ENCODE data around the gene SMIM24. TPM values are rescaled to one million over a fixed set of nuclear protein-coding genes. Genes with fewer than 3 reads are reported as not detected.

SMIM24 gene
- total and polyA plus RNA-seq, 9 of the 15 experiments (the other 6 are each of a cell fraction or from before 2014, with no cell fraction given): 0.45 to 12.3 (median 1.4) TPM; not detected in 1

DNA sequence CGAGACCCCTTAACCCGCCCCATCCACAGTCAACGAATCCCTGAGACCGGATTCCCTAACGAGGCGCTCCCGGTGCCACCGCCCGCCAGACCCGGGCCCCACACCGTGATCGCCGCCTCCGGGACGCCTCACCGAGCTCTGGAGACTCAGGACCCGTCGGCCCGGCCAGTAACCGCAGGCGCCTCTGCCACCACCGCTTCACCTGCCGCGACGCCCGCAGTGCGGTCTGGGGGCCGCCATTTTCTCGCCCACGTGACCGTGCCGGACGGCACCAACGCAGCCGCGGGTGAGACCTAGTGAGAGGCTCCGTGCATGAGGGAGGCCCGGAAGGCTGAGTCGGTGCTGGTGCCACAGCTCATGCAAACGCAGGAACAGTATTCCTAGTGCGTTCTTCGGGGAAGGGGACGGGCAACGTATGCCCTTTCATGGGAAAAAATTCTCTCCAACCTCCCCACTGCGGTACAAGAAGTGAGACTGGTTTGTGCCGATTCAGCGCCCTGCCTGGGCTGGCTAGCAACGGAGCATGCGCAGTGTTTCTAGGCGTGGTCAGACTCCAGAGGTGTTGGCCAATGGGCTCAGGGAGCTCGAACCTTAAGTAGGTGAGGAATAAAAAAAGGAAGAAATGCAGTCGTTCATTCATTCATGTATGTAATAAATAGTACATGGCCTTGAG is 20.2 kb upstream of the SMIM24 start, which contains the start of gene DOHH (continued):
- TF ChIP-seq MAFK (IDR thresholded peaks at IDR 0.05; ENCODE audit: low read length) (peak; percentile 80), ZBTB2 (IDR thresholded peaks at IDR 0.05) (peak; percentile 81), ZNF212 (CRISPR knock-in tag; IDR thresholded peaks at IDR 0.05) (no peak), NRF1 (conservative IDR thresholded peaks at IDR 0.05 in 1 of 2, IDR thresholded peaks at IDR 0.05 in 1 of 2) (peak; percentile 96 to 97), ETS1 (conservative IDR thresholded peaks at IDR 0.05; ENCODE audit: control insufficient read depth, low read depth, low read length) (peak; percentile 92), PCBP1 (IDR thresholded peaks at IDR 0.05; ENCODE audit: low read depth, low read length, poor library complexity, severe bottlenecking) (peak; percentile 38), SOX6 (IDR thresholded peaks at IDR 0.05) (0 out of 2 replicates have a peak, but pooled peaks have one; percentile 5), RREB1 (CRISPR knock-in tag; IDR thresholded peaks at IDR 0.05) (0 out of 2 replicates have a peak, but pooled peaks have one; percentile 32), KDM2B (CRISPR knock-in tag; IDR thresholded peaks at IDR 0.05) (no peak), SRF (CRISPR knock-in tag; IDR thresholded peaks at IDR 0.05) (0 out of 4 replicates have a peak, but pooled peaks of 1 of the 2 experiments have one; percentile 68)
- TF ChIP-seq, protein P1, sequence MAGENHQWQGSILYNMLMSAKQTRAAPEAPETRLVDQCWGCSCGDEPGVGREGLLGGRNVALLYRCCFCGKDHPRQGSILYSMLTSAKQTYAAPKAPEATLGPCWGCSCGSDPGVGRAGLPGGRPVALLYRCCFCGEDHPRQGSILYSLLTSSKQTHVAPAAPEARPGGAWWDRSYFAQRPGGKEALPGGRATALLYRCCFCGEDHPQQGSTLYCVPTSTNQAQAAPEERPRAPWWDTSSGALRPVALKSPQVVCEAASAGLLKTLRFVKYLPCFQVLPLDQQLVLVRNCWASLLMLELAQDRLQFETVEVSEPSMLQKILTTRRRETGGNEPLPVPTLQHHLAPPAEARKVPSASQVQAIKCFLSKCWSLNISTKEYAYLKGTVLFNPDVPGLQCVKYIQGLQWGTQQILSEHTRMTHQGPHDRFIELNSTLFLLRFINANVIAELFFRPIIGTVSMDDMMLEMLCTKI (IDR thresholded peaks at IDR 0.05; ENCODE audit: partially characterized antibody): no peak
- TF ChIP-seq, protein P2, sequence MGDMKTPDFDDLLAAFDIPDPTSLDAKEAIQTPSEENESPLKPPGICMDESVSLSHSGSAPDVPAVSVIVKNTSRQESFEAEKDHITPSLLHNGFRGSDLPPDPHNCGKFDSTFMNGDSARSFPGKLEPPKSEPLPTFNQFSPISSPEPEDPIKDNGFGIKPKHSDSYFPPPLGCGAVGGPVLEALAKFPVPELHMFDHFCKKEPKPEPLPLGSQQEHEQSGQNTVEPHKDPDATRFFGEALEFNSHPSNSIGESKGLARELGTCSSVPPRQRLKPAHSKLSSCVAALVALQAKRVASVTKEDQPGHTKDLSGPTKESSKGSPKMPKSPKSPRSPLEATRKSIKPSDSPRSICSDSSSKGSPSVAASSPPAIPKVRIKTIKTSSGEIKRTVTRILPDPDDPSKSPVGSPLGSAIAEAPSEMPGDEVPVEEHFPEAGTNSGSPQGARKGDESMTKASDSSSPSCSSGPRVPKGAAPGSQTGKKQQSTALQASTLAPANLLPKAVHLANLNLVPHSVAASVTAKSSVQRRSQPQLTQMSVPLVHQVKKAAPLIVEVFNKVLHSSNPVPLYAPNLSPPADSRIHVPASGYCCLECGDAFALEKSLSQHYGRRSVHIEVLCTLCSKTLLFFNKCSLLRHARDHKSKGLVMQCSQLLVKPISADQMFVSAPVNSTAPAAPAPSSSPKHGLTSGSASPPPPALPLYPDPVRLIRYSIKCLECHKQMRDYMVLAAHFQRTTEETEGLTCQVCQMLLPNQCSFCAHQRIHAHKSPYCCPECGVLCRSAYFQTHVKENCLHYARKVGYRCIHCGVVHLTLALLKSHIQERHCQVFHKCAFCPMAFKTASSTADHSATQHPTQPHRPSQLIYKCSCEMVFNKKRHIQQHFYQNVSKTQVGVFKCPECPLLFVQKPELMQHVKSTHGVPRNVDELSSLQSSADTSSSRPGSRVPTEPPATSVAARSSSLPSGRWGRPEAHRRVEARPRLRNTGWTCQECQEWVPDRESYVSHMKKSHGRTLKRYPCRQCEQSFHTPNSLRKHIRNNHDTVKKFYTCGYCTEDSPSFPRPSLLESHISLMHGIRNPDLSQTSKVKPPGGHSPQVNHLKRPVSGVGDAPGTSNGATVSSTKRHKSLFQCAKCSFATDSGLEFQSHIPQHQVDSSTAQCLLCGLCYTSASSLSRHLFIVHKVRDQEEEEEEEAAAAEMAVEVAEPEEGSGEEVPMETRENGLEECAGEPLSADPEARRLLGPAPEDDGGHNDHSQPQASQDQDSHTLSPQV (IDR thresholded peaks at IDR 0.05): no peak
